ENCODE data around the gene AMY2B. TPM values are rescaled to one million over a fixed set of nuclear protein-coding genes. Genes with fewer than 3 reads are reported as not detected.
"Not testable (repeated sequence)": the region's sequence is repeated elsewhere in the genome, so short reads cannot be mapped to it uniquely, and the experiment has no call there.

Gene AMY2B
- total RNA-seq, 6 experiments from 2014 or later = 0.28 to 1.1 (median 0.35) TPM

GRCh38 chr1:103561643-103562395 lies 9.6 kb upstream of the AMY2B start:
- Mint-ChIP-seq H3K9me3 (no peaks in the 10 kb centered on the region), H3K27ac (no peak overlapping the region), H3K36me3 (ENCODE audit: low read depth) (no peaks in the 10 kb centered on the region), H3K4me3 (no peak overlapping the region), H3K4me1 (ENCODE audit: low read depth) (no peaks in the 10 kb centered on the region), H3K27me3 (ENCODE audit: insufficient read depth) (no peaks in the 10 kb centered on the region)
- no peak for TF ChIP-seq CTCF (IDR thresholded peaks at IDR 0.05)
- no peak for DNase-seq

- Mint-ChIP-seq H3K4me3 (no peak overlapping the region), H3K4me1 (ENCODE audit: low read depth) (no peaks in the 10 kb centered on the region), H3K27me3 (ENCODE audit: insufficient read depth) (no peaks in the 10 kb centered on the region), H3K9me3 (no peaks in the 10 kb centered on the region), H3K36me3 (ENCODE audit: low read depth) (no peaks in the 10 kb centered on the region), H3K27ac (no peak overlapping the region)
- no peak for DNase-seq
- no peak for TF ChIP-seq CTCF (IDR thresholded peaks at IDR 0.05)
These were observed 8.3 kb upstream of the AMY2B start for GRCh38 chr1:103563056-103563455.

GRCh38 chr1:103569493-103569892 lies 1.9 kb upstream of the AMY2B start:
- Mint-ChIP-seq H3K27ac (no peak overlapping the region), H3K4me3 (no peak overlapping the region), H3K4me1 (ENCODE audit: low read depth) (no peaks in the 10 kb centered on the region), H3K36me3 (ENCODE audit: low read depth) (no peaks in the 10 kb centered on the region), H3K27me3 (ENCODE audit: insufficient read depth) (no peaks in the 10 kb centered on the region), H3K9me3 (no peaks in the 10 kb centered on the region)
- TF ChIP-seq CTCF (IDR thresholded peaks at IDR 0.05) = no peak
- no peak for DNase-seq

GRCh38 chr1:103576065-103576464 lies 4.7 kb downstream of the AMY2B start:
- Mint-ChIP-seq H3K36me3 (ENCODE audit: low read depth) (no peaks in the 10 kb centered on the region), H3K4me1 (ENCODE audit: low read depth) (no peaks in the 10 kb centered on the region), H3K27me3 (ENCODE audit: insufficient read depth) (no peaks in the 10 kb centered on the region), H3K4me3 (no peak overlapping the region), H3K27ac (no peak overlapping the region), H3K9me3 (no peaks in the 10 kb centered on the region)
- DNase-seq = no peak
- no peak for TF ChIP-seq CTCF (IDR thresholded peaks at IDR 0.05)

GRCh38 chr1:103576784-103577183 lies 5.4 kb downstream of the AMY2B start:
- not testable (repeated sequence) for H3K9me3 Mint-ChIP-seq; H3K4me1 Mint-ChIP-seq (ENCODE audit: low read depth); H3K36me3 Mint-ChIP-seq (ENCODE audit: low read depth); H3K27ac Mint-ChIP-seq; DNase-seq; H3K27me3 Mint-ChIP-seq (ENCODE audit: insufficient read depth); H3K4me3 Mint-ChIP-seq

- no peaks in the 10 kb centered on the region for H3K9me3 Mint-ChIP-seq
- no peak overlapping the region for H3K4me3 Mint-ChIP-seq
- TF ChIP-seq CTCF (IDR thresholded peaks at IDR 0.05) = no peak
- H3K4me1 Mint-ChIP-seq (ENCODE audit: low read depth) = no peaks in the 10 kb centered on the region
- no peaks in the 10 kb centered on the region for H3K36me3 Mint-ChIP-seq (ENCODE audit: low read depth)
- peaks cover 2% of the 10 kb centered on the region; the same call in 1 of the 2 replicates for H3K27me3 Mint-ChIP-seq (ENCODE audit: insufficient read depth)
- no peak for DNase-seq
- H3K27ac Mint-ChIP-seq = no peak overlapping the region
These were observed 11.1 kb downstream of the AMY2B start for GRCh38 chr1:103582464-103582863.

Data from HFFc6 (cell line).